ENCODE results near the gene ARHGEF10L. TPM values are rescaled to one million over a fixed set of nuclear protein-coding genes. Genes with fewer than 3 reads are reported as not detected.

Gene ARHGEF10L
- total RNA-seq, 1 donor from 2014 or later: 16.7 TPM

DNA sequence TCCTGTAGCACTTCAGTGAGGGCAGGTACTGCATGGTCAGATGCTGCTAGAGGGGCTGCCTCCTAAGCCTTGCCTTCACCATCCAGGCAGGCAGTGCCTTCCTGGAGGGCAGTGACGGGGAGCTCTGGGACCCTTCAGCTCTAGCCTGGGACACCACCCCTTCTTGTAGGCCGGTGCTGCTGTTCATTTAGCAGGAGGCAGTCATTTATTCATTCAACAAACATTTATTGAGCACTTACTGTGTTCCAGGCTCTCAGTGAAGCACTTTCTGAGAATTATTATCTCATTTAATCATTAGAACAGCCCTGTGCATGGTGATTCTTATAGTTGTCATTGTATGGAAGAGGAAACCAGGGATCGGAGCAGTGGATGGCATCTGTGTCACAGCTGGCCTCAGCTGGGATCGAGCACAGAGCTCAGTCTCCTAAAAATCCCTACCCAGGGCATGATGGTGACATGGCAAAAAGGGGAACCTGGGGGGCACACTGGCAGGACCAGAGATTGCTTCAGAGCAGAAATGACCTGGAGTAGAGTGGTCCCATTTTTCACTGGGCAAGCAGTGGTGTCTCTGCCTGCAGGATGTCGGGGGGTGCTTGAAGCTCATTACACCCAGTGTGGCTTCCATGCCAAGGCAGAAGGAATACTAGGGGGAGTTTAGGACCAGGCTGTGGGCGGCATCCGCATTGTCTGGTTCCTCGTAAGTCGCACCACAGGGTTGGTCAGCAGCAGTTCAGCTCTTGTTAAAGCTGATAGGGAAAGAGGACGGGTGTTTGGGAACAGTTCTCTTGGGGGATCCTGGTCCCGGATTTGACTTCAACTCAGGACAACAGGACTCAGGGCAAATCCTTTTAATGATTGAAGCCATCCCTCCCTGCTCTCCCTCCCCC, 28.8 kb downstream of the ARHGEF10L start:
- Histone ChIP-seq H3K27me3 (ENCODE audit: control insufficient read depth in 3 of 3, insufficient read depth in 3 of 3, low read length in 3 of 3) (no peaks in the 10 kb centered on the region), H3K9ac (ENCODE audit: low read depth in 1 of 3, low read length in 3 of 3) (peak overlapping the region in 1 of 3 donors; percentile 40), H3K9me3 (ENCODE audit: control insufficient read depth in 3 of 3, low read length in 3 of 3) (no peaks in the 10 kb centered on the region), H3K4me1 (ENCODE audit: control insufficient read depth in 3 of 3, insufficient read depth in 3 of 3, low read length in 3 of 3) (peaks cover 84 to 87% (median 85%) of the 10 kb centered on the region in 3 donors), H3K27ac (ENCODE audit: low read depth, low read length) (peak overlapping the region; percentile 89), H3K4me3 (ENCODE audit: low read length in 3 of 3) (peak overlapping the region in 1 of 3 donors; percentile 6), H3K36me3 (ENCODE audit: control insufficient read depth in 3 of 3, insufficient read depth in 3 of 3, low read length in 3 of 3) (no peaks in the 10 kb centered on the region)

DNA sequence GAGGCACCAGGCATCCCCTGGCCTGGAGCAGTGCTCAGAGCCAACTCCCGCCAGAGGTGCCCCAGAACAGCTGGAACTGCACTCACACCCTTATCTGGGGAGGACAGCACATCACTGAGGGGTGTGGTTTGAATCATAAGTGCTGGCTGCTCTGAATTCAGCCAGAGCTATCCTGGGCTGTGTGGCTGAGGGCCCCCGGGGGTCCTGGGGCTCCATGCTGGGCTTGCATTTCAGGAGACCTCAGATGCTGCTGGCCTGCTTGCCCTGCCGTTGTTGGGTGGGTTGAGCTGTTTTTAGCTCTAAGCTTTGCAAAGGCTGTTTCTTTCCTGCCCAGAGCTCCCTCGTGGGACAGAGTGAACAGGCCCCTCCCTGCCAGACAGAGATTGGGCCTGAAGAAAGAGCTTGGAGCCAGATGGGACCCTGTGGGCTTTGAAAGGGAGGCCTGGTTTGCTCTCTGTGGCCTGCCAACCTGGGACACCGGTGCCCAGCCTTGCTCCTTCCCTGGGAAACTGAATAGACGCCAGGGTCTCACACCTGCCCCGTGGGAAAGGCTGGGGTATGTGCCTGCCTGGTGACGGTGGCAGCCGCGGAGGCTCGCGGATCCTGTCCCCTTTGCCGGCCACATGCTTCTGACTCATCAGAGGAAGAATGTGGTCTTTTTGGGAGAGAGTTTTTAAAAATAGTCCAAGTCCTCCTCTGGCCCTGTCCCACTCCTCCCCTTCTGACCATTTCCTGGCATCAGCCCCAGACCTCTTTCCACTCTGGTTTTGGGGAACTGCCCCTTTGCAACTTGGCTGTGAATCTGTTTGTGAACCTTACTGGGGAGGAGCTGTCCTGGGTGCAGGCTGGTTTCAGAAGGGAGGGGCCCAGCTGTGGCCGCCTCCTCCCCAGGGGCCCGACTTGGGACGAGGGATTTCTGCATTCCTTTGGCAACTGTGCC, 30.0 kb downstream of the ARHGEF10L start:
- Histone ChIP-seq H3K4me1 (ENCODE audit: control insufficient read depth in 3 of 3, insufficient read depth in 3 of 3, low read length in 3 of 3) (peaks cover 81 to 87% (median 82%) of the 10 kb centered on the region in 3 donors), H3K36me3 (ENCODE audit: control insufficient read depth in 3 of 3, insufficient read depth in 3 of 3, low read length in 3 of 3) (no peaks in the 10 kb centered on the region), H3K27me3 (ENCODE audit: control insufficient read depth in 3 of 3, insufficient read depth in 3 of 3, low read length in 3 of 3) (no peaks in the 10 kb centered on the region), H3K9me3 (ENCODE audit: control insufficient read depth in 3 of 3, low read length in 3 of 3) (no peaks in the 10 kb centered on the region), H3K9ac (ENCODE audit: low read depth in 1 of 3, low read length in 3 of 3) (peak overlapping the region; percentile 64 to 79 (median 70)), H3K4me3 (ENCODE audit: low read length in 3 of 3) (peak overlapping the region; percentile 25 to 56 (median 43)), H3K27ac (ENCODE audit: low read depth, low read length) (peak overlapping the region; percentile 89)

DNA sequence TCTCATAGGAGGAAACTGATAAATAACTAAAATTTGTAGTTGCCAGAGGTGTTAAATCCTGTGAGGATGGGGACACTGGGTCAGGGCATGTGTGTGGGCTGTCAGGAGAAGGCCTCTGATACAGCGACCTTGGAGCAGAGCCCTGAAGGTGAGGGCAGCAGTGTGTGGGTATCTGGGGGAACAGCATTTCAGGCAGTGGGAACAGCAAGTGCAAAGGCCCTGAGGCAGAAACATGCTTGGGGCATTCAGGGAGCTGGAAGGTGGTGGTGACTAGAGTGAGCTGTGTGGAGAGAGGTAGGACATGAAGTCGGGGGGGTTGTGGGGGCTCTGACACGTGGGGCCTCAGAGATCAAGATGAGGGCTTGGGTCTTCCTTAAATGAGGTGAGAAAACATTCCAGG, 30.7 kb downstream of the ARHGEF10L start:
- Histone ChIP-seq H3K4me3 (ENCODE audit: low read length in 3 of 3) (no peak overlapping the region), H3K4me1 (ENCODE audit: control insufficient read depth in 3 of 3, insufficient read depth in 3 of 3, low read length in 3 of 3) (peaks cover 74 to 87% (median 81%) of the 10 kb centered on the region in 3 donors), H3K36me3 (ENCODE audit: control insufficient read depth in 3 of 3, insufficient read depth in 3 of 3, low read length in 3 of 3) (no peaks in the 10 kb centered on the region), H3K9me3 (ENCODE audit: control insufficient read depth in 3 of 3, low read length in 3 of 3) (no peaks in the 10 kb centered on the region), H3K9ac (ENCODE audit: low read depth in 1 of 3, low read length in 3 of 3) (peak overlapping the region in 1 of 3 donors; percentile 79), H3K27ac (ENCODE audit: low read depth, low read length) (peak overlapping the region; percentile 89), H3K27me3 (ENCODE audit: control insufficient read depth in 3 of 3, insufficient read depth in 3 of 3, low read length in 3 of 3) (no peaks in the 10 kb centered on the region)

DNA sequence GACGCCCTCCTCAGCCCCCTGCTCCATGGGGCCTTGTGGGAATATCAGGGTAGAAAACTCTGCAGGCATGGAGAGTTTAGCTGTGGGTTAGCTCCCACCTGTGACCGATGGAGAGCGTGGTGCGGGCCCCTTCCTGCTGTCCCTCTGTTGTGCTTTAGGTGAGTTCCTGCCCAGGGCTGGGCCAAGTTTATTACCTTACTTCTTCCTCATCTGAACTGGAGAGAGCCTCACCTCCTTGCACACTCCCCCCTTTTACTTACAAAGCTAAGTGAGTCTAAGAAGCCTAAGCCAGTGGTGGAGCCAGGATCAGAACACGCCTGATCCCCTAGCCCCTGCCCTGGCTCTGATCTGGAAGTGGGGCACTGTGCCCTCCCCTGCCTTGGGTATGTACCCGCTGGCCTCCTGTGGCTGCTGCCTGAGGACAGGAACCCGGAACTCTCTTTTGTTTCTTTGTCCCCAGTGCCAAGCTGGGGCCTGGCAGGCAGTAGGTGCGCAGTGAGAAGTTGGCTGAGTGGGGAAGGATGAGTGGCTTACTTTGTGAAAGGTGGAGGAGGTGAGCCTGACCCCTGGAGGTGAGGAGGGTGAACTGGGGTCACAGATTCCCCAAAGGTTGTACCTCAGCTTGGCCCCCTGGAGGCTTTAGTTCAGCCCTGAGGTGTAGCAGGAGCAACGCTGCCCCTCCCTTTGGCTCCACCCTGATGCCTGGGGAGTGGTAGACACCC, 32.9 kb downstream of the ARHGEF10L start:
- H3K4me3 ChIP-seq (ENCODE audit: low read length in 3 of 3): no peak overlapping the region
- no peaks in the 10 kb centered on the region for H3K27me3 ChIP-seq (ENCODE audit: control insufficient read depth in 3 of 3, insufficient read depth in 3 of 3, low read length in 3 of 3)
- no peaks in the 10 kb centered on the region for H3K36me3 ChIP-seq (ENCODE audit: control insufficient read depth in 3 of 3, insufficient read depth in 3 of 3, low read length in 3 of 3)
- H3K27ac ChIP-seq (ENCODE audit: low read depth, low read length): no peak overlapping the region
- peak overlapping the region; percentile 20 to 50 (median 23) for H3K9ac ChIP-seq (ENCODE audit: low read depth in 1 of 3, low read length in 3 of 3)
- peaks cover 64 to 70% (median 66%) of the 10 kb centered on the region in 3 donors for H3K4me1 ChIP-seq (ENCODE audit: control insufficient read depth in 3 of 3, insufficient read depth in 3 of 3, low read length in 3 of 3)
- no peaks in the 10 kb centered on the region for H3K9me3 ChIP-seq (ENCODE audit: control insufficient read depth in 3 of 3, low read length in 3 of 3)

DNA sequence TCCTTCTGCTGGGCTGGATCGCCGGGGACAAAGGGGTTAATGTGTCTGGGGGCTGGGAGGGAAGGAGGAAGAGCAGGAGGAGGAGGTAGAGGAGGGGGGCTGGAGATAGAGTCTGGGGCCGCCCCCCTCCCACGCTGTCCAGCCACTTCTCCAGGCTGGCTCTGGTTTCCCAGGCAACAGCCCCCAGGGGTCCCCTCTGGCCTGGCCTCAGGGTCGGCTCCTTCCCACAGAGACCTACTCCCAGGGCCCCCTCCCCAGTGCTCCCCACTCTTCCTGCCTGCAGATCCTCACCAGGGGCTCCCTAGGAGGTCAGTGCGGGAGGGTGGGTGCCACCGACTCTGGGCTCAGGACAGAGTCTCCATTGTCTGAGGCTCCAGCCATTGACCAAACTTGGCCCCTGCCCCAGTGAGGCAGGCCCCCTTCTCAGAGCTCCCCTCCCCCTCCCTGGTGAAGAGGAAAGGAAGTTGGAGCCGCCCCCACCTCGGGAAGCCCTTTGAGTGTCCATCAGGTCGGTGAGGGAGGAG, 34.1 kb downstream of the ARHGEF10L start:
- Histone ChIP-seq H3K27ac (ENCODE audit: low read depth, low read length) (no peak overlapping the region), H3K36me3 (ENCODE audit: control insufficient read depth in 3 of 3, insufficient read depth in 3 of 3, low read length in 3 of 3) (no peaks in the 10 kb centered on the region), H3K27me3 (ENCODE audit: control insufficient read depth in 3 of 3, insufficient read depth in 3 of 3, low read length in 3 of 3) (no peaks in the 10 kb centered on the region), H3K9ac (ENCODE audit: low read depth in 1 of 3, low read length in 3 of 3) (no peak overlapping the region), H3K9me3 (ENCODE audit: control insufficient read depth in 3 of 3, low read length in 3 of 3) (no peaks in the 10 kb centered on the region), H3K4me3 (ENCODE audit: low read length in 3 of 3) (no peak overlapping the region), H3K4me1 (ENCODE audit: control insufficient read depth in 3 of 3, insufficient read depth in 3 of 3, low read length in 3 of 3) (peaks cover 53 to 62% (median 55%) of the 10 kb centered on the region in 3 donors)

DNA sequence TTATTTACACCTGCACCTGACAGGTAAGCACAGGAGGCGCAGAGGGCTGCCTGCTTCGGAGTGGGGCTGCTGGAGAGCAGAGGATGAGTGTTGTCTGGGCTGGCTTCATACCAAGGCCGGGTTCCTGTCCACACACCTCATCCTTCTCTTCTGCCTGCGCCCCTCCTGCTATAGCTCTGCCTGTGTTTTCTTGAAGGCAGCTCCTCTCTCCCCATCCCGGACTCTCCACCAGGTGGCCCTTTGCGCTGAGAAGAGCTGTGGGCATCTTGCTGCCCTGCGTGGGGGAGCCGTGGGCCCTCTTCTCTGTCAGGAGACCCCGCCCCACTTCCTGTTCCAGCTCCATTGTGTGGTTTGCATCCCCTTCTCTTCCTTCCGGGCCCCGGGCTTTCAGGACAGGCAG, 35.0 kb downstream of the ARHGEF10L start:
- H3K4me1 ChIP-seq (ENCODE audit: control insufficient read depth in 3 of 3, insufficient read depth in 3 of 3, low read length in 3 of 3): peaks cover 44 to 52% (median 45%) of the 10 kb centered on the region in 3 donors
- H3K4me3 ChIP-seq (ENCODE audit: low read length in 3 of 3): no peak overlapping the region
- H3K27me3 ChIP-seq (ENCODE audit: control insufficient read depth in 3 of 3, insufficient read depth in 3 of 3, low read length in 3 of 3): no peaks in the 10 kb centered on the region
- peak overlapping the region in 1 of 3 donors; percentile 25 for H3K9ac ChIP-seq (ENCODE audit: low read depth in 1 of 3, low read length in 3 of 3)
- no peak overlapping the region for H3K27ac ChIP-seq (ENCODE audit: low read depth, low read length)
- H3K36me3 ChIP-seq (ENCODE audit: control insufficient read depth in 3 of 3, insufficient read depth in 3 of 3, low read length in 3 of 3): no peaks in the 10 kb centered on the region
- H3K9me3 ChIP-seq (ENCODE audit: control insufficient read depth in 3 of 3, low read length in 3 of 3): no peaks in the 10 kb centered on the region

DNA sequence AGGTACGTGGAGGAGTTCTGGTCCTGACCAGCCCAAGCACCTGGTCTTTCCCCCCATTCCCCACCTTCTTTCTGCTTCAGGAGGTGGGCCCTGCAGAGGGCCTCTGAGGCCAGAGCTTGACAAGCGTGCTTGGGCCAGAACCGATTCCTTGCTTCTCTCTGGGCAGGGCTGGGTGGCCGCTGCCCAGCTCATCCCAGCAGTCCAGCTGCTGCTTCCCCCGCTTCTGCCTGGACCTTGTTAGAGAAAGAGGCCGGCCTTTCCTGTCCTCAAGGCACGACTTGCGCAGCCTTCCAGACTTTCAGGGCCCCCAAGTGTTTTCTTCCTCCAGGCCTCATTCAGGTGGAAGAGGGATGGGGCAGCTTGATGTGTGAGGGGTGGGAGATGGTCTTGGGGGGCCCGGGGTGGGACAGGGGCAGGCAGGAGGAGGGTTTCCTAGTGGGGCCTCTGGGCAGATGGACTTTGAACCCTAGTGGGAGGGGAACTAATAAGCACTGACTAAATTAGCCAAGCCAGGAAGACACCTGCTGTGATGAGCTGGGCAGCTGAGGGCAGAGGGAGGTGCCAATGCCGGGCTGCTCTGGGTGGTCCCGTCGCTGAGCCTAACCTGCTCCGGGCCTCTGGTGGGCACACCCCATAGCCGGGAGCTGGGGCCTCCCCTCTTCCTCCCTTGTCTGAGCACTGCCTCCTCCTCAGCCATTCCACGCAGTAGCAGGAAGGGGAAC, 36.5 kb downstream of the ARHGEF10L start:
- Histone ChIP-seq H3K4me1 (ENCODE audit: control insufficient read depth in 3 of 3, insufficient read depth in 3 of 3, low read length in 3 of 3) (peaks cover 32 to 41% (median 36%) of the 10 kb centered on the region in 3 donors), H3K9me3 (ENCODE audit: control insufficient read depth in 3 of 3, low read length in 3 of 3) (no peaks in the 10 kb centered on the region), H3K27ac (ENCODE audit: low read depth, low read length) (no peak overlapping the region), H3K27me3 (ENCODE audit: control insufficient read depth in 3 of 3, insufficient read depth in 3 of 3, low read length in 3 of 3) (no peaks in the 10 kb centered on the region), H3K9ac (ENCODE audit: low read depth in 1 of 3, low read length in 3 of 3) (peak overlapping the region in 1 of 3 donors; percentile 20), H3K36me3 (ENCODE audit: control insufficient read depth in 3 of 3, insufficient read depth in 3 of 3, low read length in 3 of 3) (peaks cover 0 to 2% (median 0%) of the 10 kb centered on the region in 3 donors), H3K4me3 (ENCODE audit: low read length in 3 of 3) (no peak overlapping the region)

DNA sequence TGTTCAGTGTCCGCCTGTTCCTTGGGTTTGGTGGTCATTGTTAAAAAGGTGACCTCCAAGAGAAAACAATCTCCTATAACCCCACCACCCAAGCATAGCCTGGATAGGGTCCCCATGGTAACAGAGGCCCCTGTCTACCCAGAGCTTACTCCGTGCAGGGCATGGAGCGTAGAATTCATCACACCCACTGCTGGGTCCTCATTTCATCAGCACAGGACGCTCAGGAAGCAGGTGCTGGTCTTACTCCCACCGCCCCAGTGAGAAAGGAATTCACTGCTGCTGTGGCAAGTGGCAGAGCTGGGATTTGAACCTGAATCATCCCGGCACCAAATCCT, 37.0 kb downstream of the ARHGEF10L start:
- Histone ChIP-seq H3K9ac (ENCODE audit: low read depth in 1 of 3, low read length in 3 of 3) (no peak overlapping the region), H3K9me3 (ENCODE audit: control insufficient read depth in 3 of 3, low read length in 3 of 3) (no peaks in the 10 kb centered on the region), H3K4me3 (ENCODE audit: low read length in 3 of 3) (no peak overlapping the region), H3K27ac (ENCODE audit: low read depth, low read length) (no peak overlapping the region), H3K36me3 (ENCODE audit: control insufficient read depth in 3 of 3, insufficient read depth in 3 of 3, low read length in 3 of 3) (peaks cover 0 to 2% (median 0%) of the 10 kb centered on the region in 3 donors), H3K27me3 (ENCODE audit: control insufficient read depth in 3 of 3, insufficient read depth in 3 of 3, low read length in 3 of 3) (no peaks in the 10 kb centered on the region), H3K4me1 (ENCODE audit: control insufficient read depth in 3 of 3, insufficient read depth in 3 of 3, low read length in 3 of 3) (peaks cover 30 to 37% (median 34%) of the 10 kb centered on the region in 3 donors)

DNA sequence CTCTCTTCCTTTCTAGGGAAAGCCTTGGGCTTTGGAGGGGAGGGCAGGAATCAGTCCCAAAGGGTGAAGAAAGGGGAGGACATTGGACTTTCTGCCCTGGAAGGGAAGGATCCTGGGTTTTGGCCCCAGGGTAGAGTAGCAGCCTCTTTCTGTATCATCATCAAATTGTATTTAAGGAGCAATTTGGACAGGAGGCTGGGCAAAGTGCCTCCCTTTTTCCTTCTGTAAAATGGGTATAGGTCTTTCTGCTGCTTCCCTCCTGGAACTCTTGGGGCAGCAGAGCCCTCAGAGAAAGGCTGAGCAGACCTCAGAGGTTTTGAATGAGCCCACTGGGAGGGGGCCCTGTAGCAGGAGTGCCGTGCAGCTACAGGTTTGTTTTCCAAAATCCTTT, 38.4 kb downstream of the ARHGEF10L start:
- peaks cover 0 to 3% (median 0%) of the 10 kb centered on the region in 3 donors for H3K36me3 ChIP-seq (ENCODE audit: control insufficient read depth in 3 of 3, insufficient read depth in 3 of 3, low read length in 3 of 3)
- H3K9me3 ChIP-seq (ENCODE audit: control insufficient read depth in 3 of 3, low read length in 3 of 3): no peaks in the 10 kb centered on the region
- peaks cover 20 to 33% (median 28%) of the 10 kb centered on the region in 3 donors for H3K4me1 ChIP-seq (ENCODE audit: control insufficient read depth in 3 of 3, insufficient read depth in 3 of 3, low read length in 3 of 3)
- no peak overlapping the region for H3K4me3 ChIP-seq (ENCODE audit: low read length in 3 of 3)
- H3K27me3 ChIP-seq (ENCODE audit: control insufficient read depth in 3 of 3, insufficient read depth in 3 of 3, low read length in 3 of 3): no peaks in the 10 kb centered on the region
- H3K27ac ChIP-seq (ENCODE audit: low read depth, low read length): no peak overlapping the region
- no peak overlapping the region for H3K9ac ChIP-seq (ENCODE audit: low read depth in 1 of 3, low read length in 3 of 3)
